Epidermal melanocyte (primary cell): ENCODE results near the gene ZIC1.

Experiments
- DNase-seq: peaks from one replicate; pipeline ENCODE4 v3.0.0; 2011; ENCODE audit warnings: low spot score; ENCODE audit not compliant: insufficient read length

ZIC1 gene

GRCh38 chr3:147422196-147422595 is 13.0 kb downstream of the ZIC1 start:
- no peak for DNase-seq

- no peak for DNase-seq
Measured at GRCh38 chr3:147422601-147423536, 13.7 kb downstream of the ZIC1 start.

GRCh38 chr3:147423537-147423797 is 14.3 kb downstream of the ZIC1 start:
- DNase-seq: no peak

GRCh38 chr3:147423798-147424580 is 14.8 kb downstream of the ZIC1 start:
- DNase-seq: no peak

- no peak for DNase-seq
Measured at GRCh38 chr3:147424581-147425387, 15.6 kb downstream of the ZIC1 start.

- no peak for DNase-seq
Measured at GRCh38 chr3:147425388-147425850, 16.3 kb downstream of the ZIC1 start.

GRCh38 chr3:147426931-147427330 is 17.8 kb downstream of the ZIC1 start:
- no peak for DNase-seq

- no peak for DNase-seq
Measured at GRCh38 chr3:147427746-147428145, 18.6 kb downstream of the ZIC1 start.

GRCh38 chr3:147428326-147428725 is 19.2 kb downstream of the ZIC1 start:
- no peak for DNase-seq

- DNase-seq: no peak
Measured at GRCh38 chr3:147428754-147429153, 19.6 kb downstream of the ZIC1 start.

GRCh38 chr3:147431751-147432150 is 22.6 kb downstream of the ZIC1 start:
- DNase-seq: no peak

- no peak for DNase-seq
Measured at GRCh38 chr3:147447224-147447623, 38.1 kb downstream of the ZIC1 start.

GRCh38 chr3:147449669-147450068 is 40.5 kb downstream of the ZIC1 start:
- DNase-seq: no peak

- DNase-seq: no peak
Measured at GRCh38 chr3:147458995-147459704, 50.0 kb downstream of the ZIC1 start.

GRCh38 chr3:147462856-147463255 is 53.7 kb downstream of the ZIC1 start:
- peak; percentile 13 for DNase-seq
